Cardiac fibroblast (primary cell): ENCODE results near the gene IQCH.

Experiments used
- DNase-seq, 2 donors: peaks; one replicate each; pipeline versions ENCODE4 v3.0.0 to v3.0.0-alpha.2; 2010; ENCODE audit warnings: low read depth in 2 of 2
- H3K4me3 ChIP-seq, 2 donors: replicated peaks in 1 of 2; 1 replicate in 1 of 2; 2 replicates in 1 of 2; pipeline ENCODE4 v1.5.1; 2011; ENCODE audit warnings: low read depth in 2 of 2, low read length in 2 of 2, mild to moderate bottlenecking in 2 of 2, moderate library complexity in 1 of 2
- CTCF ChIP-seq: IDR thresholded peaks from one replicate; pipeline ENCODE4 v1.5.1; 2011; ENCODE audit warnings: low read depth, mild to moderate bottlenecking, low read length, inconsistent platforms

IQCH gene

DNA sequence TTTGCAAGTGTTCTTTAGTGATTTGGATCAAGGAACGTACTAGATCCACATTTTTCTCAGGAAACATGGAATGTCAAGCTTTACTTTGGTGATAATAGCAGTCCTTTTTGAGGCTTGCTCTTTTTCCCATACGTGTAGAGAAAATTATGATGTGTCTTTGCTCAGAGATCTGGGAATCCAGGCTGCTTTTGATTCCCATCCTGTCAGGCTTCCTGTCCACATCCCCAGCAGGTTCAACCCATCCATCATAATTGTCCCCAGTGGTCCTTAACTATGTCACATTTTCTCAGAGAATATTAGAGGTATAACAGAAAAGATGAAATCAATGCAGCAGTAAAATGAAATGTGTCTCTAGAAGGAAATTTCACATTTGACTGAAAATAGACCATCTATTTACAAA, 111.4 kb downstream of the IQCH start:
- no peak for DNase-seq
- TF ChIP-seq CTCF, result no peak
- H3K4me3 ChIP-seq, result no peak overlapping the region

- no peak overlapping the region for H3K4me3 ChIP-seq
- no peak for TF ChIP-seq CTCF
- DNase-seq, result no peak
Measured at GRCh38 chr15:67366904-67367303, 112.3 kb downstream of the IQCH start.

- no peak for DNase-seq
- no peak overlapping the region for H3K4me3 ChIP-seq
- no peak for TF ChIP-seq CTCF
Measured at GRCh38 chr15:67369359-67369998, 114.9 kb downstream of the IQCH start.

GRCh38 chr15:67370206-67370954, 115.8 kb downstream of the IQCH start:
- DNase-seq, result no peak
- no peak overlapping the region for H3K4me3 ChIP-seq

GRCh38 chr15:67372543-67372942, 118.0 kb downstream of the IQCH start:
- TF ChIP-seq CTCF, result no peak
- no peak overlapping the region for H3K4me3 ChIP-seq
- DNase-seq, result peak in 1 of 2 donors; percentile 11

More at GRCh38 chr15:67370206-67370954, 115.8 kb downstream of the IQCH start:
- TF ChIP-seq CTCF, result no peak

- no peak for TF ChIP-seq CTCF
- DNase-seq, result no peak
Measured at GRCh38 chr15:67372986-67373675, 118.5 kb downstream of the IQCH start.

More at GRCh38 chr15:67372986-67373675, 118.5 kb downstream of the IQCH start:
- H3K4me3 ChIP-seq, result no peak overlapping the region
